GM21825 (cell line): ENCODE results near the gene BCL6.
A peak's percentile ranks its signal among the peaks of the same experiment; 100 is the strongest.

ENCODE experiments used
- ATAC-seq: cut with Tn5 transposase; IDR thresholded peaks from one replicate; pipeline ENCODE4 v1.9.1; 2021; ENCODE audit warnings: mild to moderate bottlenecking, moderate library complexity; ENCODE audit not compliant: unreplicated experiment

The BCL6 gene

DNA sequence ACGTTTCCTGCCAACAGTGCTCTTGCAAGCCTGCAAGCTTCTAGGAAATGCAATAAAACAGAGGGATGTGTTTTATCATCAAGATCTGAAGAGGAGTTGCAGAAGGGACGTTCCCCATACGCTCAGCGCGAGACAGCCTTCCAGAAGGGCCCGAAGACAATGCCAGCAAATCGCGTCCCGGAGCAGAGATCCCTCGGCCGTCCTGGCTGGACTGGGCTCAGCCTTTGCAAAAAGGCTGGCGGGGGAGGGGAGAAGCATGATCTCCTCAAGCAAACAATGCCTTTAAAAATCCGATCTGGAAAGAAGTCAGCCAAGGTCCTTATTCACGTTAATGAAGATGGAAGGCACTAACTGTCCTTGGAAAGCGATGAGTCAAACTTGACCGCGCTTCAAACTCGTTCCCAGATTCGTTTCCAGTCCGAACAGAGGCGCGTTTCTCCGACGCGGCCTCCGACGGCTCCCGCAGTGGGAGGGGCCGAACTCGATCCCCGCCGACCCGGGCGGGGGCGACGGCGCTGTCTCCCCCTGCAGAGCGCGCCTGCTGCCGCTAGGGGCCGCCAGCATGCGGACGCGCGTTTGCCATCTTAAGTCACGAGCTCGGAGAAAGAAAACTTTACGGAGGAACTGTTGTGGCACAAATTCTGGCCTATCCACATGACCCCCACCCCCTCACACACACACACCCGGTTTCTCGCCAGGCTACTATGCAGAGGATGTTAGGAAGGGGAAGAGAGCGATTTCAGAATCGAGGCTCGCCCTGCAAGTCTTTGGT, 5.5 kb downstream of the BCL6 start:
- peak; percentile 42 for ATAC-seq

DNA sequence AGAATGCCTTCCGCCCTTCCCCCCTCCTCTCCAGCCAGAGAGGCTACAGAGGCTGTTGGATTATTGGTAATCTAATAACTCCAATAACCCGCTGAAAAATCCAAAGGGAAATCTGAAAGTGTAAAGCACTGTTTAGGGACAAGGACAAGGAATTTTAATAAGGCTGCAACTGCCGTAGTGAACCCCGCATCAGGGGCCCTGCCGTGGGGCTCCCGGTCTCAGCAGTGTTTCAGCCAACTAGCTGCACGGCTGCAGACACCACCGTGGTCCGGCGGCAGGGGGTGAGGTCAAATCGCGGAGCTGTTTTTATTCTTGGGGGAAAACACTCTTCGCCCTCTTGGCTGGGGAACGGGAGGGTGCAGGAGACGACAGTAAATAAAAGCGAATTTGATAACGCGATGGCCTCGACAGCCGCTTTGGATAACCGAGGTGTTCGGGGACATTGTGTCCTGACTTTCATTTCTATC, 6.1 kb downstream of the BCL6 start:
- ATAC-seq = no peak

DNA sequence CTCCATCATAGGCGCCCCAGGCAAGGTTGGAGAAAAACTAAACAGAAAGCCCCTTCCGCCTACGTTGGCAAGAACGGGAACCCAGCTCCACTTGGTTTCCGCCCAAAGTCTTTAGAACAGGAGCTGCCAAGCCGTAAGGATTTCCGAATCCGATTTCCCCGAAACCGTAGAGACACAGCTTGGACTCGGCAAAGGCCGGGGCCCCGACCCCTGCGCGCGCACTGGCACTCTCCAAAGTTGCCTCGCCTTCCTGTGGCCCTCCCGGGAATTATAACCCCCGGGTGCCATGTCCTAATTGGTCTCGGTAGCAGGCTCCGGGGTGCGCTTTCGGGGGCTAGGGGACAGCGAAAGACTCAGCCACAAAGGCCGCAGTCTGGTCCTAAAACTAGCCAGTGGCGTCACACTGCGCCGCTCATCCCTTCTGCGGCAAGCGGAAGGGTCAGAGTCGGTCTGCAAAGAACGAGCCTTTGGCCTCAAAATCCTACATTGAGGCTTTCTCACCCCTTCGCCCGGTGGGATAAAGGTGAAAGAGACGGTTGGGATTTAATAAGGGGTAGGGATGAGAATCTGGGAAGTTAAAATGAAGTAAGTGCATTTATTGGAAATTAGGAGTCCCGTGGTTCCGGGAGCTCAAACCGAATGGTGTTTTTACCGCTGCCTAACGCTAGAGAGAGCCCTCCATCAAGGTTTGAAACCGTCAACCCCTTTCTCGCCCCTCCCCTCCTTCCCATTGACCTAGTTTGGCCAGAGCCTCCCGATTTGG, 6.8 kb downstream of the BCL6 start:
- ATAC-seq = peak; percentile 46

DNA sequence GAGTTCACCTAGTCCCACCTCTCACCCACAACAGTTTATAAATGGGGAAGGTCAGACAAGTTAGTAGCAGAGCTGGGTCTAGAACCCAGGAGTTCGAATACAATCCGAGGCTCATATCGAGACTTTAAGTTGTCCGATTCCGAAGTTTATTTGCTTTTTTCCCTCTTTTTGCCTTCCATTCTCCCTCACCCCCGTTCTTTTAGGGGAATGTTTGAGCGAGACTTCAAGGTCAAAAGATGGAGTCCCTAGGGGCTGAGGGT, 7.3 kb downstream of the BCL6 start:
- ATAC-seq = no peak

DNA sequence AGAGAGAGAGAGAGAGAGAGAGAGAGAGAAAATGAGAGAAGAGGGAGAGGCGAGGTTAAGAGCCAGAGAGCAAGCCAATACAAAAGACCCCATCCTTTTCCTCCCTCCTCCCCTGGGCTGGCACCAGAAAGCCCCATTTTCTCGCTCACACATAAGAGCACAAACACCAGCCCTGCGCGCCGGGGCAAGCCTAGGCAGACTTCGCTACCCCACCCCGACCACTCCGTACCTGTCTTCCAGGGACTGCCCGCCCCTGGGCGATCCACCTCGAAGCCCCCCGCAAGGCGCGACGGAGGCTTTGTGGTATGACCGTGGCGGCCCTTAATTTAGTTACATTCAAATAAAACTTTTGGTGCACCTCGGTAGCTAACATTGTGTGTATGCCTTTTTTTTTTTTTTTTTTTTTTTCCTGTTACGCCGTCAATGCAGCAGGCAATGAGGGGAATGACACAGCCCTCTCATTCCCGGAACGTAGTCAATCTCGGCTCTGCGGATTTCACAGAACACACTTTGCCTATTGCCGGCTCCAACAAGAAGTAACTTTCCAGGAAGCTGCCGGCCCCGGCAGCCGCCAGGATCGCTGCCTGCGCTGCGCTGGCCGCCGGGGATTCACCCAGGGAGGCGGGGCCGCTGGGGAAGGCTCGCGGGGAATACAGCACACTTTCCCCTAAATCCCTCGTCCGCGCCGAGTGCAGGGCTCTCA, 7.7 kb downstream of the BCL6 start:
- ATAC-seq = no peak

DNA sequence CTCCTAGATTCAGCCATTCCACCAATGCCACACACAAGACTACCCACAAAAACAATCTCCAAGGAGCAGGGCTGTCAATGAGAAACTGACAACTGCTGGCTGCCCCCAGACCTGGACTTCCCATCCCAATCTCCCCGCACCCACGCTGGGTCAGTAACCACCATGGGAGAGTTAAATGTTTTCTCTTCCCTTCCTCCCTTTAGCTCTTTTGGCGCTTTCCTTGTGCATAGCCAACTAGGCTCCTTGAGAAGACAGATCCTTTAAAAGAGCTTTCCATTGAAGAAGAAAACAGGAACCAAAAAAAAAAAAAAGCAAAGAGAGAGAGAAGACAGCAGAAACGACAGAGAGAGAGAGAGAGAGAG, 8.3 kb downstream of the BCL6 start:
- ATAC-seq = no peak

DNA sequence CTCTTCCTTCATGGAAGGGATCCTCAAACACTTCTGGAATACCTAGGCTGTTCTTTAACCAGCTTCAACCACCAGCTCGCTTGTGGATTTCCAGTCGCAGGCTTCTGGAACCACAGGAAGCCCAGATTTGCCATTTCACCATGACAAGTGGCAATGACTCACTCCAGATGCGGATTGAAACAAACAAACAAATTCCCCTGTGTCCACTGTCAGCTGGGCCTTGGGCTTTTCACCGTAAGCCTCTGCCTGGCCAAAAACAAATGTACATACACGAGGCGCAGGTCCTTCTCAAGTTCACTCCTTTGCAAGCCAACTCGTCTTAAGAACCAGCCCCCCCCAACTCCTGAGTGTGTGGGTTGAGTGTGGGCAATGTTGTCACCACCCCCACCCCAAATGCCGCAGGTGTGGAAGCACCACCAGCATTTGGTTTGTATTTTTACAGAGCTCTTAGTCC, 8.8 kb downstream of the BCL6 start:
- no peak for ATAC-seq

DNA sequence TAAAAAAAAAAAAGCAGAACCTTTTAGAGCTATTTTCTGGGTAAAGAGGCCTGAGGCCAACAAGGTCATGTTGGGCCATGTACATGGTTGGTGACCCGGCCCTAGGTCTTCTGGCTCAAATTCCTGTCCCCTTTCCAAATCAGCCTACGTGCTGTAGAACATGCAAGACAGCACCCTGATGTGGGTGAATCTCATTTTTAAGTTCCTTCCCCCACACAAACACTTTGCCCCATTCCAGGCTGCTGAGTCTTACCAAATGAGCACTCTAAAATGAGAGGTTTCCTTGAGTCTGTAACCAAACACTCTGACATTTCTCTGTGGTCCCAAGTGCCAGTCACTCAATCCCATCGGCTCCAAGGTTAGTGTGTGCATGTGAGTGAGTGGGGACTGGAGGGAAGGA, 9.4 kb downstream of the BCL6 start:
- no peak for ATAC-seq

DNA sequence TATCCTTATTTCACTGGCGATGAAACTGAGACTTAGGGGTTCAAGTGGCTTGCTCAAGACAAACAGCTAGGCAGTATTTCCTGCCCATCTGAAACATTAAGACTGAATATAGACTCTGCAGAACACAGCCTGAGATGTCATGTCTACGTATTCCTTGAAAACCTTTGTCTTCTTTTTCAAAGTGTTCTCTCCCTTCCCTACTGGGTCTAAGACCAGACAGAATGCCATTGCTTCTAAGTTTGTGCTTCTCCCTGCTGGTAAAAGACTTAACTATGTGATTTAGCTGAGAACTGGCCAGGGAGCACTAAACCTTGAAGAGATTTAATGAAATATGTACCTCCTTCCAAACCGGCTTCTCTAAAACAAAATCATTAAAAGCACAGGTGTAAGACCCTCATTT, 9.9 kb downstream of the BCL6 start:
- ATAC-seq = no peak

DNA sequence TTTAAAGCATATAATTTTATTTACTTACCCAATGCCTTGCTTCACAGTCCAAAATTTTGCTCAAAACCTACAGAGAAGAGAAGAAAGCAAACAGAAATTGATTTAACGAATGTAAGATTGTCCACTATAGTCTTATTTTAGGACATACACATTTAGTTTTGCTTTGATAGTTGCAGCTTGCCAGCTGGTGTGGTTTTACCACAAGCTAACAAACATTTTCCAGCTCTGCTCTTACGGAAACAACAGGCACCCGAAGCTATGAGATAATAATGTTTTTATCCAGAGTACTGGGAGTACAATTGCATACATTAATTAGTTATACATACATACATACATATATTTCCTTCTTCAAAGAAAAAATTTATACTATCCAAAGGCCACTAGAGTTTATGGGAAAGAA, 10.4 kb downstream of the BCL6 start:
- ATAC-seq = no peak

DNA sequence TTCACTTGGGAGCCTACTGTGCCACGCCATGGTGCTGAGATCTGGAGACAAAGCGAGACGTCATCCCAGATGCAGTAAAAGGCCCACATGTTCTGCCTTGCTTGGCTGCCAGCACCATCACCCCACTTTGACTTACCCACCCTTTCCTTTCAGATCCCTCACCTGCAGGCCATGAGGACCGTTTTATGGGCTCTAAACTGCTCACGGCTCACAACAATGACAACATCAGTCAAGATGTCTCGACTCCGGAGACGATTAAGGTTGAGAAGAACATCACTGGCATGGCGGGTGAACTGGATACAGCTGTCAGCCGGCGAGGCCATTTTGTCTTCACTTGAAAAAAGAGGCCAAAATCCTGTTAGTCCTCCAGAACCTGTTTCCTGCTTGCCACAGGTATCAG, 11.9 kb downstream of the BCL6 start:
- ATAC-seq = no peak

DNA sequence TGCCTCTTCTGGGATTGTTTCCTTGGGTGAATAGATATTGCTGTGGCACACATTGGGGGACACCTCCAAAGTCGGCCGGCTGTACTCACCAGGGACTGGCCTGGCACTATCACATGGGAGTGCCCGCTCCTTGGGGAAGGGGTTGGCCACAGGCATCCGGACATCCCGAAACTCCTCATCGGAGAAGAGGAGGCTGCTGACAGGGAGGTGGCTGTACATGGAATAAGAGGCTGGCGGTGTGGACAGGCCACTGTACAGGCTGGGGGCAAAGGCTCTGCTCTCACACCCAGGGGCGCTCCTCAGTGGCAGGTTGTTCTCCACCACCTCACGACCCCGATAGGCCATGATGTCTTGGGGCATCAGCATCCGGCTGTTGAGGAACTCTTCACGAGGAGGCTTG, 15.7 kb downstream of the BCL6 start:
- no peak for ATAC-seq

DNA sequence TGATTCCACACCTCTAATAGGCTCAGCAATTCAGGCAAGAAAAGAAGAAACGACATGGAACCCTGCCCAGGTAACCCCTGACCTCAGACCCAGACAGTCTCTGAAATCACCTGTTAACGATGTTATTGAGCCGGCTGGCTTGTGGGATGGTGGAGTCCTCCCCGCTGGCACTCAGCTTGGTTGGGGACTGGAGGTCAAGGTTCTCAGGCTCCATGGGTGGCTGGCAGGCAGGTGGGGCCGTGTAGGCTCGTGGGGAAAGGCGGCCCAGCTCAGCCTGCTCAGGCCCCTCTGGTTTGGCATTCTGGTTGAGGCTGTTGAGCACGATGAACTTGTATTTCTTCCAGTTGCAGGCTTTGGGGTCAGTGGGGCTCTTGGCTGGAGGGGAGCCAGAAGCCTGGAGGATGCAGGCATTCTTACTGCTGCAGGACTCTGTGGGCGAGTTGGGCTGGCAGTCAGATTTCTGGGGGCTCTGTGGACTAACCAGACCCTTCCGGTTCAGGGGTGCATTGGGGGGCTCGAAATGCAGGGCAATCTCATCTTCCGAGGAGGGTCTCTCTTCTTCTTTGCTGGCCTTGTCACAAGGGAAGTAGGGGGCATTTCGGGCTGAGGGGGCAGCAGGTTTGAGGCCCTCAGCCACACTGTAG, 16.2 kb downstream of the BCL6 start:
- no peak for ATAC-seq

DNA sequence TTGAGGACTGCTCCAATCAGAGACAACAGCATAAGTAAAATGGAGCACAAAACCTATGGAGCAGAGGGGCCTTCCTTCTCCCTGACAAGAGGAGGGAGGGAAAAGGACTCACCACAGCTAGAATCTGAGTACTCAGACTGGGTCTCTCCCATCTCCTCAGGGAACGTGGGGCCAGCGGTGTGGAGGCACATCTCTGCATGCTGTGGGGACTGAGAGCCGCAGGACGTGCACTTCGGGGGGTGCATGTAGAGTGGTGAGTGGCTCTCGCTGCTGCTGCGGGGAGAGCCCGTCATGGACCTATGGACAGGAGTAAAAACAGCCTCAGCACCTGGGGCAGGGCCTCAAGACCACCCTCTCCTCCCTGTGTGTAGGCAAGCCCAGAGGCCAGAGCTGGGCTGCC, 17.0 kb downstream of the BCL6 start:
- ATAC-seq = no peak

DNA sequence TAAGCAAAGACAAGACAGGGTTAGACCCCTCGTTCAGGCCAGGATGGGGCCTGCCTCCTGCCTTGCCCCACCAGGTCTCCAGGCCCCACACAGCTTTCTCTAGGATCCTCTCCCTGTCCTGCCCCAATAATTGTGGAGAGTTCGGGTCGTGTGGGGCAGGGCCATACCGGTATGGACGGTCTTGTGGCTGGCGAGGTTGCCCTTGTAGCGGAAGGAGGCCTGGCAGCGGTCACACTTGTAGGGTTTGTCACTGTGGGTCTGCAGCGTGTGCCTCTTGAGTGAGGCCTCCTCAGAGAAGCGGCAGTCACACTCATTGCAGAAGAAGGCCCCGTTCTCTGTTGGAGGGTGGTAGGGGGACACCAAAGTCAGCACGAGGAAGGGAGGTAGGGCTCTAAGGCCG, 18.7 kb downstream of the BCL6 start:
- ATAC-seq = no peak

DNA sequence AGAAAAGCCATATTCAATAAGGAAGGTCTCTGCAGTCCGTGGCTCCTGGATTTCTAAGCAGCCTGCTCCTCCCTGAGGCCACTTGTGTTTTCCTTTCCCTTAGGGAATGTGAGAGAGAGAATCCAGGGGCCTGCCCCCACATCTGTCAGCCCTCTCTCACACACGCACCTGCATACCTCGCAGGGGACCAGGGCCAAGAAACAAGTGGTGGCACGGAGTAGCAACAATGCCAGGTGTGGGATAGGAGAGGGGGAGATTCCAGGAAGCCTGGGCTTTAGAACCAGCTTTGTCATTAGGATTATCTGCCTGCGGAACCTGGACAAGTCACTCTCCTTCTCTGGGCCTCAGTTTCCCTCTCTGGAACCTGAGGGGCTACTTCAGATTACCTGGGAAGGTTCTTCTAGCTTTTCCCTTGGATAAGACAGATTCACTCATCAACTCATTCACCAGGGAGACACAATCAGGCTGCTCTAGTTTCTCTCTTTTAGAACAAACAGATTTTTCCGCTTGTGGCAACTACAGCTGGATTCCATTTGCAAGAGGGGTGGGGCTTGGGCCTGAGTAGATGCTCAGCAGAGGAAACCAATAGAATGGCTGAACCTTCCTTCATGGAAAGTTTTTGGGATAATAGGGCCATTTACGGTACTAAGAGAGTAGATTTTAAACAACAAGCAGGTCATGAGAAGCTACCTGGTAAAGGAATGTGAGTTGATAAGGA, 19.5 kb downstream of the BCL6 start:
- ATAC-seq = no peak

DNA sequence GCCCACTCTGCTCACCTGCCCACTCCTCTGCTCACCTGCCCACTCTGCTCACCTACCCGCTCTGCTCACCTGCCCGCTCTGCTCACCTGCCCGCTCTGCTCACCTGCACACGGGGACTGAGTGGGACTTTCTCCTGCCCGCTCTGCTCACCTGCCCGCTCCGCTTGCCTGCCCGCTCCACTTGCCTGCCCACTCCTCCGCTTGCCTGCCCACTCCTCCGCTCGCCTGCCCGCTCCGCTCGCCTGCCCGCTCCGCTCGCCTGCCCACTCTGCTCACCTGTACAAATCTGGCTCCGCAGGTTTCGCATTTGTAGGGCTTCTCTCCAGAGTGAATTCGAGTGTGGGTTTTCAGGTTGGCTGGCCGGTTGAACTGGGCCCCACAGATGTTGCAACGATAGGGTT, 20.0 kb downstream of the BCL6 start:
- ATAC-seq = no peak

DNA sequence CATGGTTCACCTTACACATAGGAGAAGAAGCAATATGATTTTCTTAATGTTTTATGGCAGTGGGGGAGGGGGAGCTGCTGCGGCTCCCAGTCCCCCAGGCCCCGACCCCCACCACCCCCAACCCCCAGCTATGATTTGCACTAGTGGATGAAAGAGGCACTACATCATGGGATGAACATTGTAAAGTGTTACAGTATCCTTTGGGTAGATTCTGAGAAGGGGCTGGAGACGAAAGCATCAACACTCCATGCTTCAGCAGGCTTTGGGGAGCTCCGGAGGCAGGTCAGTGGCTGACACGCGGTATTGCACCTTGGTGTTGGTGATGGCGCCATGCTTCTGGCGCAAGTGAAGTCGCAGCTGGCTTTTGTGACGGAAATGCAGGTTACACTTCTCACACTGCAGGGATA, 23.1 kb downstream of the BCL6 start:
- no peak for ATAC-seq

DNA sequence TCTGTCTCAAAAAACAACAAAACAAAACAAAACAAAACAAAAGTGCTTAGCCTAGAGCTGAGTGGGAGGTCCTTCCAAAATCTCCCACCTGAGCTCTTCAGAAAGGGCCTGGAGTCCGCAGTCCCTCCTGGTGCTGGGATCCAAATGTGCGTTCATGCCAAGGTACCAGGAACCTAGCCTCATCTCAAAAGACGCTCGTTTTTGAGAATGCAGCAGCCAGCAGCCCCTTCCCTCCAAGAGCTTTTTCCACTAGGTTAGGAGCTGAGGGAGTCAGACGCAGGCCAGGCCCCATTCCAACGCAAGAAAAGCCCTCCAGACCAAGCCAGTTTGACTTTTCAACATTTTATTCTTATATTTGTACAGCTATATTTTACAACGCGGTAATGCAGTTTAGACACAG, 24.2 kb downstream of the BCL6 start:
- no peak for ATAC-seq

DNA sequence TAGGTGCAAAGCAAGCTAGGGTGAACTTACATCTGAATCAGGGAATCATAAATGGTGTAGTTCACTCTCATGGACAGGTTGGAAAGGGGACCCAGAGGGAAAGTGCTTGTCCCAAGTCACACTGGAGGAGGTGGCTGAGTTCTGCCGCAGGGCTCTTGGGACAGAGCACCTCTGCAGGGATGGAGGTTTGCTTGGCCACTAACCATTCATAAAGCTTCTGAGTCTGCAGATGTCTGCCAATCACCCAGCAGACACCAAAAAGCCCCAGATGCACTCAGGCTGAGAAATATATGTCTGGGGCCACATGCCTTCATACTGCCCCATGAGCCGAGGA, 25.0 kb downstream of the BCL6 start:
- ATAC-seq = no peak
